Measurements from ENCODE around the gene HOXB6.

HOXB6 gene

GRCh38 chr17:48565925-48566710 lies 38.7 kb downstream of the HOXB6 start:
- DNase-seq (ENCODE audit: low spot score): no peak

GRCh38 chr17:48565022-48565554 lies 39.7 kb downstream of the HOXB6 start:
- no peak for DNase-seq (ENCODE audit: low spot score)

GRCh38 chr17:48564188-48565021 lies 40.4 kb downstream of the HOXB6 start:
- DNase-seq (ENCODE audit: low spot score): no peak

- no peak for DNase-seq (ENCODE audit: low spot score)
Measured at GRCh38 chr17:48563867-48564187, 41.0 kb downstream of the HOXB6 start.

- DNase-seq (ENCODE audit: low spot score): no peak
Measured at GRCh38 chr17:48563385-48563838, 41.4 kb downstream of the HOXB6 start.

- DNase-seq (ENCODE audit: low spot score): no peak
Measured at GRCh38 chr17:48562934-48563333, 41.9 kb downstream of the HOXB6 start.

- DNase-seq (ENCODE audit: low spot score): no peak
Measured at GRCh38 chr17:48561884-48562810, 42.6 kb downstream of the HOXB6 start.

GRCh38 chr17:48559840-48560817 lies 44.7 kb downstream of the HOXB6 start:
- DNase-seq (ENCODE audit: low spot score): no peak

GRCh38 chr17:48559122-48559839 lies 45.5 kb downstream of the HOXB6 start:
- DNase-seq (ENCODE audit: low spot score): no peak

- DNase-seq (ENCODE audit: low spot score): no peak
Measured at GRCh38 chr17:48558831-48559121, 46.0 kb downstream of the HOXB6 start.

- DNase-seq (ENCODE audit: low spot score): no peak
Measured at GRCh38 chr17:48558057-48558830, 46.5 kb downstream of the HOXB6 start.

- no peak for DNase-seq (ENCODE audit: low spot score)
Measured at GRCh38 chr17:48556576-48557401, 48.0 kb downstream of the HOXB6 start.

- no peak for DNase-seq (ENCODE audit: low spot score)
Measured at GRCh38 chr17:48556229-48556575, 48.6 kb downstream of the HOXB6 start.

GRCh38 chr17:48555258-48556228 lies 49.2 kb downstream of the HOXB6 start:
- no peak for DNase-seq (ENCODE audit: low spot score)

GRCh38 chr17:48554412-48555257 lies 50.2 kb downstream of the HOXB6 start:
- no peak for DNase-seq (ENCODE audit: low spot score)

- DNase-seq (ENCODE audit: low spot score): no peak
Measured at GRCh38 chr17:48553826-48554225, 51.0 kb downstream of the HOXB6 start.

- DNase-seq (ENCODE audit: low spot score): no peak
Measured at GRCh38 chr17:48553190-48553547, 51.6 kb downstream of the HOXB6 start.
